IPS-20b (cell line): ENCODE data around the gene ALCAM.
A peak's percentile ranks its signal among the peaks of the same experiment; 100 is the strongest.

Experiments
- H3K27ac ChIP-seq: one replicate; pipeline ENCODE4 v1.5.1; 2013; ENCODE audit warnings: low read length
- H3K27me3 ChIP-seq: 2 replicates; pipeline ENCODE4 v1.6.1; 2013; ENCODE audit warnings: mild to moderate bottlenecking, low read length, inconsistent platforms; ENCODE audit not compliant: insufficient read depth
- H3K36me3 ChIP-seq: 2 replicates; pipeline ENCODE4 v1.6.1; 2013; ENCODE audit warnings: low read depth, mild to moderate bottlenecking, inconsistent platforms, low read length, moderate library complexity; ENCODE audit not compliant: insufficient read depth
- H3K4me1 ChIP-seq: 2 replicates; pipeline ENCODE4 v1.6.1; 2013; ENCODE audit warnings: mild to moderate bottlenecking, control low read depth, inconsistent platforms, low read length, moderate library complexity; ENCODE audit not compliant: insufficient read depth
- H3K4me3 ChIP-seq: 2 replicates; pipeline ENCODE4 v1.5.1; 2013; ENCODE audit warnings: mild to moderate bottlenecking, low read length, inconsistent platforms
- H3K9ac ChIP-seq: 2 replicates; pipeline ENCODE4 v1.6.1; 2013; ENCODE audit warnings: low read depth, mild to moderate bottlenecking, inconsistent platforms, low read length, moderate library complexity
- H3K9me3 ChIP-seq: 2 replicates; pipeline ENCODE4 v1.6.1; 2013; ENCODE audit warnings: mild to moderate bottlenecking, low read depth, low read length, inconsistent platforms; ENCODE audit not compliant: insufficient read depth

Gene ALCAM

GRCh38 chr3:105366326-105367062, at the start of gene ALCAM:
Gene ALCAM (plus strand): TSS chr3:105366909.
- H3K4me1 ChIP-seq = peaks cover 13% of the 10 kb centered on the region; the same call in 1 of the 2 replicates
- peak within 1 kb of the TSS; percentile 91 for H3K4me3 ChIP-seq
- no peaks in the 10 kb centered on the region for H3K36me3 ChIP-seq
- peak within 1 kb of the TSS; percentile 74; the same call in 1 of the 2 replicates for H3K9ac ChIP-seq
- no peaks in the 10 kb centered on the region for H3K9me3 ChIP-seq
- peaks cover 26% of the 10 kb centered on the region; the same call in 1 of the 2 replicates for H3K27me3 ChIP-seq
- peak within 1 kb of the TSS; percentile 31 for H3K27ac ChIP-seq

GRCh38 chr3:105317841-105318240, 48.9 kb upstream of the ALCAM start:
- Histone ChIP-seq H3K36me3 (no peaks in the 10 kb centered on the region), H3K4me3 (no peak overlapping the region), H3K27ac (no peak overlapping the region), H3K9ac (no peak overlapping the region), H3K4me1 (no peaks in the 10 kb centered on the region), H3K27me3 (no peaks in the 10 kb centered on the region), H3K9me3 (no peaks in the 10 kb centered on the region)

GRCh38 chr3:105322570-105323273, 44.0 kb upstream of the ALCAM start:
- Histone ChIP-seq H3K27ac (no peak overlapping the region), H3K27me3 (no peaks in the 10 kb centered on the region), H3K9ac (no peak overlapping the region), H3K4me3 (no peak overlapping the region), H3K36me3 (no peaks in the 10 kb centered on the region), H3K9me3 (no peaks in the 10 kb centered on the region), H3K4me1 (no peaks in the 10 kb centered on the region)

GRCh38 chr3:105323274-105323599, 43.5 kb upstream of the ALCAM start:
- Histone ChIP-seq H3K27ac (no peak overlapping the region), H3K27me3 (no peaks in the 10 kb centered on the region), H3K36me3 (no peaks in the 10 kb centered on the region), H3K9me3 (no peaks in the 10 kb centered on the region), H3K4me3 (no peak overlapping the region), H3K4me1 (no peaks in the 10 kb centered on the region), H3K9ac (no peak overlapping the region)

- Histone ChIP-seq H3K9ac (no peak overlapping the region), H3K36me3 (no peaks in the 10 kb centered on the region), H3K4me1 (no peaks in the 10 kb centered on the region), H3K4me3 (no peak overlapping the region), H3K27me3 (no peaks in the 10 kb centered on the region), H3K9me3 (no peaks in the 10 kb centered on the region), H3K27ac (no peak overlapping the region)
These were observed 41.8 kb upstream of the ALCAM start for GRCh38 chr3:105324951-105325350.

DNA sequence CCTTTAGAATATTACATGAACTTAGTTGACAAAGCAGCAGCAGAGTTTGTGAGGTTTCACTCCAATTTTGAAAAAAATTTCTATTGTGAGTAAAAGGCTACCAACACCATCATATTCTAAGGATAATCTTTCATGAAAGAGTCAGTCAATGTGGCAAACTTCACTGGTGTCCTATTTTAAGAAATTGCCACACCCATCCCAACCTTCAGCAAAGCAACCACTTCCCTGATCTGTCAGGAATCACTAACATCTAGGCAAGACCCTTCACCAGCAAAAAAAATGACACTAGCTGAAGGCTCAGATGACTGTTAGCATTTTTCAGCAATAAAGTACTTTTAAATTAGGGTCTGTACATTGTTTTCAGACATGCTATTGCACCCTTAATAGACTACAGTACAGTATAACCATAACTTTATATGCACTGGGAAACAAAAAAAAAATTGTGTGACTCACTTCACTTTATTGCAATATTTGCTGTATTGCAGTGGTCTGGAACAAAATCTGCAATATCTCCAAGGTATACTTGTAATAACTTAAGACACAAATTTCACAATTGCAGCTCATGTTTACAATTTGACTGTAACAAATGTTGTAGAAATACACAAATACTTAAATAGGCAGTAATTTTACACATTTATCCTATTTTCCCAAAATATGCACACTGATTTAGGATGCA, 38.9 kb upstream of the ALCAM start:
- no peak overlapping the region for H3K4me3 ChIP-seq
- H3K27ac ChIP-seq = no peak overlapping the region
- peaks cover 5% of the 10 kb centered on the region for H3K9me3 ChIP-seq
- no peaks in the 10 kb centered on the region for H3K27me3 ChIP-seq
- H3K4me1 ChIP-seq = no peaks in the 10 kb centered on the region
- no peak overlapping the region for H3K9ac ChIP-seq
- no peaks in the 10 kb centered on the region for H3K36me3 ChIP-seq

- H3K9ac ChIP-seq = no peak overlapping the region
- H3K27me3 ChIP-seq = no peaks in the 10 kb centered on the region
- H3K36me3 ChIP-seq = no peaks in the 10 kb centered on the region
- H3K4me3 ChIP-seq = no peak overlapping the region
- peaks cover 11% of the 10 kb centered on the region for H3K9me3 ChIP-seq
- no peak overlapping the region for H3K27ac ChIP-seq
- no peaks in the 10 kb centered on the region for H3K4me1 ChIP-seq
These were observed 38.4 kb upstream of the ALCAM start for GRCh38 chr3:105328338-105328730.

DNA sequence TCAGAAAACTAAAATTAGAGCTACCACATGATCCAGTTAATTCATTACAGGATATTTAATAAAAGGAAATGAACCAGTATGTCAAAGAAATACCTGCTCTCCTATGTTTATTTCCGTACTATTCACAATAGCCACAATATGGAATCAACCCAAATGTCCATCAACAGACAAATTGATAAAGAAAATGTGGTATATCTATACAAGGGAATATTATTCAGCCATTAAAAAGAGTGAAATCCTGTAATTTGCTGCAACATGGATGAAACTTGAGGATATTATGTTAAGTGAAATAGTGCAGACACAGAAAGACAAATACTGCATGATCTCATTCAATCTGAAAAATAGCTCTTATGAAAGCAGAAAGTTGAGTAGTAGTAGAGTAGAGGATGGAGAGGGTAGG, 33.7 kb upstream of the ALCAM start:
- no peaks in the 10 kb centered on the region for H3K4me1 ChIP-seq
- H3K9me3 ChIP-seq = peaks cover 11% of the 10 kb centered on the region
- H3K36me3 ChIP-seq = no peaks in the 10 kb centered on the region
- no peaks in the 10 kb centered on the region for H3K27me3 ChIP-seq
- H3K9ac ChIP-seq = no peak overlapping the region
- no peak overlapping the region for H3K4me3 ChIP-seq
- no peak overlapping the region for H3K27ac ChIP-seq

- peaks cover 11% of the 10 kb centered on the region for H3K9me3 ChIP-seq
- no peak overlapping the region for H3K4me3 ChIP-seq
- no peaks in the 10 kb centered on the region for H3K27me3 ChIP-seq
- no peak overlapping the region for H3K27ac ChIP-seq
- H3K4me1 ChIP-seq = no peaks in the 10 kb centered on the region
- H3K9ac ChIP-seq = no peak overlapping the region
- no peaks in the 10 kb centered on the region for H3K36me3 ChIP-seq
These were observed 32.4 kb upstream of the ALCAM start for GRCh38 chr3:105334138-105334882.

DNA sequence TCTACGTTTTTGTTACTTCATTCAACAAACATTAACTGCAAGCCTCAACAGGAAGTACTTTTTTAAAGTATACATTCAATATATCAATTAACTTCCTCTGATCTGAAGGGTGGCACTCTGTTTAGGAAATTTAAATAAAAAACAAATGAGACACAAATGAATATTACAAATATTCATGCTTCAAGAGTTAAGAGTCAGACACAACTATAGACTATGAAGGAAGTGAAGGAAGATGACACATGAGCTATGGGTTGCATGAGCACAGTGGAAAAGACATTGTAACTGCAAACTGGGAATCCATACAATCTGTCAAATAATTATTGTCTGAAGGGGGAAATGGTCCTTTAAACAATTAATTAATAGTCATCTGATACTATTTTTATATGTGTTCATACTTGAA, 26.8 kb upstream of the ALCAM start:
- H3K36me3 ChIP-seq = no peaks in the 10 kb centered on the region
- H3K4me3 ChIP-seq = no peak overlapping the region
- no peaks in the 10 kb centered on the region for H3K9me3 ChIP-seq
- H3K27ac ChIP-seq = no peak overlapping the region
- no peaks in the 10 kb centered on the region for H3K27me3 ChIP-seq
- H3K4me1 ChIP-seq = no peaks in the 10 kb centered on the region
- H3K9ac ChIP-seq = no peak overlapping the region

GRCh38 chr3:105343991-105344390, 22.7 kb upstream of the ALCAM start:
- no peak overlapping the region for H3K9ac ChIP-seq
- no peak overlapping the region for H3K4me3 ChIP-seq

More at GRCh38 chr3:105343991-105344390, 22.7 kb upstream of the ALCAM start:
- Histone ChIP-seq H3K36me3 (no peaks in the 10 kb centered on the region), H3K27ac (no peak overlapping the region), H3K27me3 (no peaks in the 10 kb centered on the region), H3K9me3 (no peaks in the 10 kb centered on the region), H3K4me1 (no peaks in the 10 kb centered on the region)
